CD4-positive, alpha-beta T cell treated with Interferon alpha-2 for 1 hour (primary cell): Measurements from ENCODE around the gene CDK5R1.

Experiments
- DNase-seq, 2 donors: peaks; one replicate each; pipeline ENCODE4 v3.0.0-alpha.2; 2020 to 2022

Gene CDK5R1

GRCh38 chr17:32494621-32495358 lies 8.0 kb downstream of the CDK5R1 start:
- no peak for DNase-seq

GRCh38 chr17:32495359-32496231 lies 8.8 kb downstream of the CDK5R1 start:
- no peak for DNase-seq

DNA sequence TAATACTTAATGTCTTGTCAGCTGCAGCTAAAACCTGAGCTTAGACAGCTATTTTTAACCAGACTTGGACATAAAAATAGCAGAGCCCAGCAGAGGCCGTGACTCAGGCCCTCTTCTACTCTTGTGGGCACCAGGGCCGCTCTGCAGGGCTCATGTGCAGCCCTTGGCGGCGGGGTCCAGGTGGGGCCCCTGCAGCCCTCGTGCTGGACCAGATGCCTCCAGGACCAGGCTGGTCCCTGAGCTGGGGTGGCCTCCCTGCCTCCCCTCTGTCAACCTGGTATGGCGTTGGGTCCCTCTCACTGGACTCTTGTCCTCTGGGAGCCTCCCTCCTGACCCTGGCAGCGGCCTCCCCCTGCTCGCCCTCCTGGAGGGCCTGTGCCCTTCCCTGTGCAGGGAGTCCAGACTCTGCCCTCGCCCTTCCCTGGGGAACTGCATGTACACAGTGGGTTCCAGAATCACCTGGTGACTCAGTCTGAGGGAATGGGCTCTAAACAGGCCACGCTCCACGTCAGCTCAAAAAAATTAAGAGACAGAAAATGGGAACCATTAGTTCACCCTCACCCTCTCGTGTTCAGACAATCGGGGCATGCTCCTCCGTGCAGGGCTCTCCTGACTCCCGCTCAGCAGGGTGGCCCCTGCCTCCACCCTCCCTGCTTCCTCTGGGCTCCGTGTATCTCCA lies 9.7 kb downstream of the CDK5R1 start:
- DNase-seq = no peak

DNA sequence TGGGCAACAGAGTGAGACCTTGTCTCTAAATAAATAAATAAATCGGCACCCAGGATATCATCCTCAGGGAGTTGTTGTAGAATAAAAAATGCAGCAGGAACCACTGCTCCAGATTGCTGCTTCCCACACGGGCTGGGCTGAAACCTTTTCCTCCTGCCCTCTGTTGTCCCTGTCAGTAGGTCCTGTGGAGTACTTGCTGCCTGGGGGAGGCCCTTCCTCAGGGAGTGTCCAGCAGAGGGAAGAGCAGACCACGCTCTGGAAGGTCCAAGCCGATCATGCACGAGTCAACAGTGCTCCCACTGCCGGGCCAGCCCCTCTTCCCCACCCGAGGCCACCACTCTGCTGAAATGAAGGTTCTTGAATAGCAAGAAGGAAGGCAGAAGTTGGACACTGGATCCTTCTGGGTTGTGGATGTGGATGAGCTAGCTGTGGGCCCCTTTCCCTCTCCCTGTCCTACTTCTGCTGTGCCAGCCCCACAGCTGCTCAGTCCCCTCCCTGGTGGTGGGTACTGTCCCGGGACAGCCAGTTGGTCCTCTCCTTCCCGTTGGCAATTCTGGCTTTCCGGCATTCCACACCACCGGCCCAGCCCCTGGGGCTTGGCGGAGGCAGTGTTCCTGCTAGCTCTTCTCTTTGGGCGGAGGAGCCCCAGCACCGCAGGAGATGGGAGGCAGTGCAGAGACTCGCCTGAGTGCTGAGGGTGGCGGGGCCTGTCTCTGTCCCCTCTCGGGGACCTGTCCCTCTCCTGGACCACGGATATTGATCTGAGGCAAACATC lies 10.8 kb downstream of the CDK5R1 start:
- DNase-seq = no peak

GRCh38 chr17:32498391-32498790 lies 11.6 kb downstream of the CDK5R1 start:
- DNase-seq = no peak

GRCh38 chr17:32502013-32502412 lies 15.2 kb downstream of the CDK5R1 start:
- DNase-seq = no peak

GRCh38 chr17:32502710-32503109 lies 15.9 kb downstream of the CDK5R1 start:
- DNase-seq = no peak

DNA sequence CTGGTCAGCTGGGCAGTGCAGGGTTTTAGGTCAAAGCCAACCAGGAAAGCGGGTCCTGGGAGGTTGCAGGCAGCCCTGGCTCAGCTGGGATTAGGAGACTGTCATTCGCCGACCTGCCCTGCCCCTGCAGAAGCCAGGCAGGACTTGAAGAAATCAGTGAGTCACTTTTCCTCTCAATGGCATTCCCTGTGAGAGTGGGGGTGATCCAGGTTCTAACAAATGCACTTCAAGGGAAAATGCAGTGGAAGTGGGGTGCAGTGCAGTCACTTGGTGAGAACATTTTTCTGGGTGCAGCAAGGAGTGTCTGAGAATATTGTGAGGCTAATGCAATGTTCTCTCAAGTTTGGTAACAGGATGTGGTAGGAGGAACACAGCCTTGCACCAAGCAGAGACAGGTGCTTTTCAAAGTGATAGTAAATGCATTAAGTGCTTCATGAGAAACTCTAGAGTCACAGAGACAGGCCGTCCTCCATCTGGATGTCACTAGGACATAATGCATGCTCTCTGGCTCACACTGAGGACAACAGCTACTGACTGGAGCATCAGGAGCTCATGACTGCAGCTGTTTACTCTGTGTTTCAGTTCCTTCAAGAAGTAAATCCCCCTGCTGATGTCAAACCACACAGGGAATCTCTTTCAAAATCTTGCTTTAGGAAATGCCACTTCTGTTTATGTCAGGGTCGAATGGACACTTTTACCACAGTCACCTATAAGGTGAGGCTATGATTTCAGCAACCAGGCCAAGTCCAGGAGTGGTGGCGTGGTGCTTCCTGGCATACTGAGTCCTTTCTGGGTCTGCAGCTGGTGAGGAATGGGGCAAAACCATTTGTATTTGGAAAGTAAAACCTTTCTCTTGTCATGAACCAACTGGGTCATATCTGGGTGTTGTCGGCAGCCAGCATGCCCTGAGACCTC lies 16.7 kb downstream of the CDK5R1 start:
- DNase-seq = peak; percentile 47 to 68

GRCh38 chr17:32504166-32504990 lies 17.6 kb downstream of the CDK5R1 start:
- no peak for DNase-seq

DNA sequence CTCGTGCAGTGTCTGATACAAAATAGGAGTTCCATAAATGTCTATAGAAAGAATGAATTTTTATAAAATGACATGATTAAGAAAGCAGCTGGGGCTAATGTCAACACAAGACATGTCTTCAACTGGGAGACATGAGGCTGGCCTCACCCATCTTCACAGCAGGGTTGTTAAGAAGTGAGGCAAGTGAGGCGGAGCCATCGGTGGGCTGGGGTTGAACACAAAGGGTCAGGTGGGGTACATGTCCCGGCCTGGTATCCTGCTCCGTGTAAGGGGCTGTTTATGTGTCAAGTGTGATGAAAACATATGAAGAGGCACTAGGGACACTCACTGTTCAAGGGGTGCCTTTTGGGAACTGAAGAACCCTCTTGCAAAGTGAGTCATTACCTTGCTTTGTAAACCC lies 22.1 kb downstream of the CDK5R1 start:
- no peak for DNase-seq

DNA sequence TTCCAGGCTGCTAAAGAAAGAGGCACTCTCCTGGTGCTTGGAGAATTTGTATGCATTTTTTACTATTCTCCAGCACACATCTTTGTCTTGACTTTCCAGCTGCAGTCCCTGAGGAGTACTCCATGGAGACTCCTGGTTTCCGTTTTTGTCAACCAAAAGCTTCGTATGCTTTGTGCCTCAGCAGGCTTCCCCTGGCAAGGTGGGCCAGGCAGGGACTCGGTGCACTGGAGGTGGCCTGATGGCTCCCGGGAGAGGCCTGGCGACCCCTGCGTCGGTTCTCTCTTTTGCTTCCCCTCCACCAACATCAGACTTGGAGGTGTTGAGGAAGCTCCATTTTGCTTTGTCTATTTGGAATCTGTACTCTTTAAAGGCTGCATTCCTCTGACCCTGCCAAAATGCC lies 23.7 kb downstream of the CDK5R1 start:
- no peak for DNase-seq

GRCh38 chr17:32512328-32512727 lies 25.5 kb downstream of the CDK5R1 start:
- DNase-seq = no peak

DNA sequence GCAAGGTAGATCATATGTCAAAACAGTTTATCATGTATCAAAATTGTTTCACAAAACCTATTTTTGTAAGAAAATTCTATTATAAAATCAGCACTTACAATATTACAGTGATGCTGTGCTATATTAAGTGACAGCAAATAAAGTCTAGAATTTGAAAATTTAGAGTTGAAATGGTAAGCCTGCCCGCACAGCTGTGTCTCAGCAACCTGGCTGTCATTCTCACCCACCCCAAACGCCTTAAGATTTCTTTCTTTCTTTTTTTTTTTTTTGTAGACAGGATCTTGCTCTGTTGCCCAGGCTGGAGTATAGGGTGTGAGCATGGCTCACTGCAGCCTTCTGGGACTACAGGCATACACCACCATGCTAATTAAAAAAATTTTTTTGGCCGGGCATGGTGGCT lies 26.8 kb downstream of the CDK5R1 start:
- DNase-seq = no peak

- DNase-seq = no peak
These were observed 27.8 kb downstream of the CDK5R1 start for GRCh38 chr17:32514606-32515005.

DNA sequence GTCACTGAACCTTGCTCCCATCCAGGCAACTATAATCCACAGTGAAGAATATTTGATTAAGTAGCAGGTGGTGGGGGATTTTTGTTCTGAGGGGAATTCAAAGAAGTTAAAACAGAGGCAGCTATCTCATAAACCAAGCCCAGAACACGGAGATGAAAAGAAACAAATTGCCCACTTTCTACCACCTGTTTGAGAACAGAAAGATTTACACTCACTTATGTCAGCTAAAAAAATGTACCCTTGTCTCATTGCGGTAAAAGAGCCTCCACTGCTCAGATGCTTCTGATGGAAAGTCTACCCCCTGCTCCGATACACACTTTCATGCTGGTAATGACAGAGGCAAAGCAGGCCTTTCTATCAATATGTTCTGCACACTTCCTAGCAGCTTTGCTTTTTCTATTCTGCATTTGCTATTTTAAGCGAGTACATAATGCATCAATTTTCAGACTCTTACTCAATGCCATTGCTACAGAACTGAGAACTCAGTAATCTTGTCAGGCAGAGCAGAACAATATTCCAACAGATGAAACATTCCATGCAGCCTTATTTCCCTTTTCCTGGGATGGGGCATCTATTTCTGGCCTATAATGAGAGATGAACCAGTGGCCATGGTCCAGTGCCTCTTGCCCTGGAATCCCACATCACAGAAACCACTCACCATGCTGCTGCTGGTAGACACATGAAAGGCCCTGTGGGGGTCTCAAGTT lies 29.0 kb downstream of the CDK5R1 start:
- no peak for DNase-seq

DNA sequence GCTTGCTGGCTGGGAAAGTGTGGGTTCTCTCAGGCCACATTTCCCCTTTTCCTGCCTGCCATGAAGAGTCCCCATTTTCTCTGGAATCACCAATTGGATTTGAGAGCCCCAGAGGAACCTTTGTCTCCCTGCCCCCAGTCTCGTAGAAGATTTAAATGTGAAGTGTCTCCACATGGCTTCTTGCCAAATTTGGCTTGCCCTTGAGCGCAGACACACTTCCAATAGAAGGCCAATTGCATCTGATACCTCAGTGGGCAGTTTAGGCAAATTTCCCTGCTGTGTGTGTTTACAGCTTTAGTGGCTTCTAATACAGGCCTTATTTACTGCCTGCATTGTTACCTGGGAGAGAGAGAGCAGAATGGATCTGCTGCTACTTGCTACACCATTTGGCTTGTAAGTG lies 29.7 kb downstream of the CDK5R1 start:
- no peak for DNase-seq

- peak in 1 of 2 donors; percentile 23 for DNase-seq
These were observed 30.3 kb downstream of the CDK5R1 start for GRCh38 chr17:32516940-32517701.

- no peak for DNase-seq
These were observed 31.2 kb downstream of the CDK5R1 start for GRCh38 chr17:32517982-32518381.

DNA sequence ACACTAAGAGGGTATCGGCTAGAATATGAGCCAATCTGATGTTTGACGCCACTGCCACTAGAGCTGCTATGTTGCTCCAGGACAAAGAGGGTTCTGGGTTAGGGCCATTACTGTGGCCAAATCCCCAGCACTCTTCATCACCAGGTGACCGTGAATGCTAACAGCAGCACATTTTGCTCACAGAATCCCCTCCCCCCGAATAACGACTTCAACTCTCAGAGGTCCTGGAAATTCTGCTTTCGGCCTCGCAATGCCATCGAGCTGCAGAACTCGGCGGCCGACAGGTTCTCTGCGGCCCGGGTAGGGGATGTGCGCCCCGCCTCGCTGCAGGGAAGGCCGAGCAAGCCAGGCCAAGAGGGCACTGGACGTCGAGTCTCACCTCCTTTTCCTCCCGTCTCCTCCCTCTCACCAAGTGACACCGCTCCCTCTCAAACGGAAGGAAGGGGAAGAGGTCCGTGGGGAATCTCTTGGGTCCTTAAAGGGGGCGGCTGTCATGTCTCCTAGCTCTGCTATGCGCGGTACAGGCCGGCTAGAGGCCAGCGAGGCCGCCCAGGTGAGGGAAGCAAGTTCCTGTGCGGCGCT lies 31.9 kb downstream of the CDK5R1 start:
- no peak for DNase-seq
